ENCODE measurements around the gene TBC1D22A.

- no peak for TF ChIP-seq EZH2 (IDR thresholded peaks at IDR 0.05; ENCODE audit: borderline replicate concordance, insufficient read depth, low read length, poor library complexity, severe bottlenecking)
- TF ChIP-seq, protein P1, sequence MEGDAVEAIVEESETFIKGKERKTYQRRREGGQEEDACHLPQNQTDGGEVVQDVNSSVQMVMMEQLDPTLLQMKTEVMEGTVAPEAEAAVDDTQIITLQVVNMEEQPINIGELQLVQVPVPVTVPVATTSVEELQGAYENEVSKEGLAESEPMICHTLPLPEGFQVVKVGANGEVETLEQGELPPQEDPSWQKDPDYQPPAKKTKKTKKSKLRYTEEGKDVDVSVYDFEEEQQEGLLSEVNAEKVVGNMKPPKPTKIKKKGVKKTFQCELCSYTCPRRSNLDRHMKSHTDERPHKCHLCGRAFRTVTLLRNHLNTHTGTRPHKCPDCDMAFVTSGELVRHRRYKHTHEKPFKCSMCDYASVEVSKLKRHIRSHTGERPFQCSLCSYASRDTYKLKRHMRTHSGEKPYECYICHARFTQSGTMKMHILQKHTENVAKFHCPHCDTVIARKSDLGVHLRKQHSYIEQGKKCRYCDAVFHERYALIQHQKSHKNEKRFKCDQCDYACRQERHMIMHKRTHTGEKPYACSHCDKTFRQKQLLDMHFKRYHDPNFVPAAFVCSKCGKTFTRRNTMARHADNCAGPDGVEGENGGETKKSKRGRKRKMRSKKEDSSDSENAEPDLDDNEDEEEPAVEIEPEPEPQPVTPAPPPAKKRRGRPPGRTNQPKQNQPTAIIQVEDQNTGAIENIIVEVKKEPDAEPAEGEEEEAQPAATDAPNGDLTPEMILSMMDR (IDR thresholded peaks at IDR 0.05; ENCODE audit: poor library complexity, severe bottlenecking): no peak
These were observed 125.5 kb downstream of the TBC1D22A start for GRCh38 chr22:46887978-46888377.
